G401 (cell line): ENCODE data around the gene PDIA5. TPM values are rescaled to one million over a fixed set of nuclear protein-coding genes. Genes with fewer than 3 reads are reported as not detected.
A peak's percentile ranks its signal among the peaks of the same experiment; 100 is the strongest.

Experiments
- DNase-seq: peaks from one replicate; pipeline ENCODE4 v3.0.0-alpha.2; 2015; ENCODE audit warnings: low spot score
- in situ Hi-C: cut with HindIII; loops from 2 replicates; pipeline ENCODE4 v1.10.0; 2016; ENCODE audit warnings: low sequenced_read_pairs, mixed read lengths
- total RNA-seq: library from RNA; depleted of rRNA; stranded (reverse); fragments of >200 nt; shearing (Covaris generic); gene quantifications from 2 replicates; pipeline ENCODE4 v1.2.3, GENCODE V29; 2014; rRNA removed

Gene PDIA5
- total RNA-seq: 26.0 and 26.4 TPM in 2 replicates

DNA sequence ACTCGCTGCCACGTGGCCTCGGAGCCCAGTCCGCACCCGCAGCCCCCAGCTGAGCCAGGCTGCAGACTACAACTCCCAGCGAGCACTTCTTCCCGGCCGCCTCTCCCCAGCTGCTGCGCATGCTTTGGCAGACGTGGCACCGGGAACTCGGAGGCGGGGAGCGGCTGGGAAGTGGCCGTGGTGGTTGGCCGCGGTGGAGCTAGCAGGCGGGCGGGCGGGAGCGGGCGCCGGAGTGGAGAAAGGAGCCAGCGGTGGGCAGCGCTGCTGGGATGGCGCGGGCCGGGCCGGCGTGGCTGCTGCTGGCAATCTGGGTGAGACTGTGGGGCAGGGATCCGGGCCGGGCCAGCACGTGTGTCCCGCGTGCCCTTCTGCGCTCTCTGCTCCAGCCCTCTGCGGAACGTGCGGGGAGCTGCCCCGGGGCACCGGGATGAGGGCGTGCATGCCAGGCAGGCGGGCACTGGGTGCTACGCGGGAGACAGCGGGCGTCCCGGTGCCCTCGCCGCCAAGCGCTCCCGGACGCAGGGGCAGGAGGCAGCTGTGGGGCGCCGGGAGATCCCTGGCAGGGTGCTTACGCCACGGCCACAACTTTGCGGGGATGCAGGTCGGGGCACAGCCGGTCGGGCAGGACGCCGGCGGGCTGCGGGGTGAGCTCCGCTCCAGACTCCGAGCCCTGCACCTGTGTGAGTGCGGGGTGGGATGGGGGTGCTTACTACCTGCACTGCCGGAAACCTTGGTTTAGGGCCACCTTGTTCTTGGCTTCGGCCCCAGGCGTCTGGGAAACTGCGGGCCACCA, at the start of gene PDIA5:
TSS of gene PDIA5 (plus strand) at position 130 of the 793 bp plus-strand sequence. CDS start at position 270, 140 bp downstream.
- DNase-seq: peak; percentile 88
- in situ Hi-C loops: no loop called here

DNA sequence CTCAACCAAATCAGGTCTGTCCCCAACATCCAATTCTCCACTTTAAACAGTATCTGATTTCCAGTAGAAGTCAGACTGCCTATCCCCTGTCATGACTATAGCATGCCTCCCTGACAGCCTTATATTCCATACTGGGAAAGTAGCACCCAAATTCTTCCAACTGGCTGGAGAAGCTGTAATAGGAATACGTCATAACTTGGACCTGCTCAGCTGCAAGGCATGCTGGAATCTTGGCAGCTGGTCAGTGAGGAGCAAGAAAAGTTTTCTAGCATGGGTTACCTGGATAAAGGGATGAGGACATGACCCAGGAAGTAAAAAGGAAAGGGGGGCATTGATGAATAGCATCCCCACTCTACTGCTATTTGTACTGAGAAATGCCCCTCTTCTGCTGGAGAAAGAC, 48.1 kb upstream of the PDIA5 start:
- DNase-seq: no peak
- in situ Hi-C loops: no loop called here

DNA sequence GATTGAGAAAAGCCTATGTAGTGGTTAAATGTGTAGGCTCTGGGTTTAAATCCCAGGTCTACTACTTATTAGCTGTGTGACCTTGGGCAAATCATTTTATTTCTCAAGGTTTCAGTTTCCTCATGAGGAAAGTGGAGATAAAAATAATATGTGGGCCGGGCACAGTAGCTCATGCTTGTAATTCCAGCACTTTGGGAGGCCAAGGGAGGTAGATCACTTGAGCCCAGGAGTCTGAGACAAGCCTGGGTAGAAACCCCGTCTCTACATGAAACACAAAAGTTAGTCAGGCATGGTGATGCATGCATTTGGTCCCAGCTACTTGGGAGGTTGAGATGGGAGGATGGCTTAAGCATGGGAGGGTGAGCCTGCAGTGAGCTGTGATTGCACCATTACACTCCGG, 47.7 kb upstream of the PDIA5 start:
- DNase-seq: no peak
- in situ Hi-C loops: no loop called here

DNA sequence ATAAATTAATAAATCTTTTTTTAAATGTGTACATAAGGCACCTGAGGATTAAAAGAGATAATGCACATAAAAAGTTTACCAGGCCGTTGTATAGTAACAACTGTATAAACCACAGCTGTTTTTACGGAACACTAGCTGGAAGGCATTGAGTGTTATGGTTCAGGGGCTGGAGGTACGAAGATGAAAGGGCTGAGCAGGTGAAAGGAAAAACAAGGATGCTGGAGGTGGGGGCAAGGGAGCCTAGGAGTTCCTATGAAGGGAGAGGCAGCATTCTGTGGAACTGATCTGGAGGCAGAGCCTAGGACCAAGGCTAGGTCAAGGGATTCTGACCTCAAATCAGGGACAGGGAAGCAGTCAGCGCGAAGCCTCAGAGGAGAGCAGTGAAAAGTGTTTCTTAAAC, 47.2 kb upstream of the PDIA5 start:
- in situ Hi-C loops: no loop called here
- DNase-seq: no peak

DNA sequence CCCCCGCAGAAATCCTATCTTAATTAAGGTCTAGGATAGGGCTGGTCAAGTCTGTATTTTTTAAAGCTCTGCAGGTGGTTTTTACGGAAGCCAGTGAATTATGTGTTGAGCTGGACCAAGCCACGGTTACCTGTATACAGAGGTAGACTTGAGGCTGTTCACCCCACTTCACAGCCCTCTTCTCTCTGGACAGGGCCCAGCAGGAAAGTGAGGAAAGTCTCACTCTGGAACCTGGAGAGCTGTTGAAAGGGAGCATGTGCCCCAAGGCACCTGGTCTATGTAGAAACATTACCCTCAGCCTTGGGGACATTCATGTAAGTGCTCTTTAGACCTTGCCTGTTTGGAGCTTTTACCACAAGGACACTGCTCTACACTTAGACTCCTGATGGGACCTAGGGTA, 46.1 kb upstream of the PDIA5 start:
- no peak for DNase-seq
- in situ Hi-C loops: no loop called here

DNA sequence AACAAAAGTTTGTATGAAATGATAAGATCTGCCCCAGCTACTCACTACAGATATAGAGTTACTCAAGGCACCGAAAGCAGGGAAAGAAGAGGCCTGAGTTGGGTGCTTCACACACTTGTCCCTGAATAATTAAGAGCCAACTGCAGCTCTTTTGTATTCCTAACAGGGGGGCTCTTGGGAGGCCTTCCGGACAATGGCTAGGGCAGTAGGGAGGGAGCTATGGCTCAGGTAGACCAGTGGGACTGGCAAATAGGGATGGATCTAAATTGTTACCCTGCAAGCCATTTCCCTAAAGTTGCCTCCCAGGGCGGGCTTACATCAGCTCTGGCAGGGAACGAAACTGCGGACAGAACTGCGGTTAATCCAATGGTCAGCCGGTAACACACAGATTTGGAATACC, 45.4 kb upstream of the PDIA5 start:
- in situ Hi-C loops: no loop called here
- no peak for DNase-seq

DNA sequence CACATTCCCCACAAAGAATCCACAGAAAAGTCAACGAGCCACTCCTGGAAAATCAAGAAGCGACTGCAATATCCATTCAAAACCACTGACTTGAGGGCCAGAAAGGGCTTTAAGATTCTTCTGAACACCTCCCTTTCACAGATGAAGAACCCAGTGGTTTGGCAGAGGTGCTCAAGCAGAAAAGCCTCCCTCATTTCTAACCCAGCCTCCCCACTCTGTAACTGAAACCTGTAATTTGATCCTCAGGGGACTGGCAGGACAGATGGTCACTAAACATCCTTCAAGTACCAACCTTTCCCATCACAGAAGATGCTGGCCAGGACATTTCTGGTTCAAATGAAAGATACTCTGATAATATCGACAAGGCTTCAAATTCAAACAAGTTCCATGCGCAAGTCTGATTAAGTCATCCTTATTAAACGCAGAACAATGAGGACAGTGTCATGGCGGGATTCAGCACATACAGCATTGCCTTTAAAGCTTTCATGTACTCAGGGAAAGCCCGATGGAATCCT, 44.8 kb upstream of the PDIA5 start:
- DNase-seq: no peak
- in situ Hi-C loops: no loop called here

DNA sequence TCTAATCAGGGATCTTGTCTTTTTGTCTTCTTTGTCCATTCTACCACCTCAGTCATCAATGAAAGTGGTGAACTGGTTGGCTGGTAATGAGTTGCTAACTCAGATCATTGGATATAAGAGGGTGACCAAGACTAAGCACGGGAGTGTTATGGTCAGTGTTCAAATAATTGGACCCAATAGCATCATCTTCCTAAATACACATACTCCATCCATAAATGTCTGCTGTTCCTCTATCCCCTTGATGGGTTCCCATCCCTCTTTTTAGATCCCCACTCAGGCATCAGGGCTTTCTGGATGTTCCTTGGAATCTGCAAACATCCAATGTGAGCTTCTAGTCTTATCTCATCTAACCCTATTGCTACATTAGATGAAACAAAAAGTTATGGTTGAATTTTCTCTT, 42.8 kb upstream of the PDIA5 start:
- DNase-seq: no peak
- in situ Hi-C loops: no loop called here

DNA sequence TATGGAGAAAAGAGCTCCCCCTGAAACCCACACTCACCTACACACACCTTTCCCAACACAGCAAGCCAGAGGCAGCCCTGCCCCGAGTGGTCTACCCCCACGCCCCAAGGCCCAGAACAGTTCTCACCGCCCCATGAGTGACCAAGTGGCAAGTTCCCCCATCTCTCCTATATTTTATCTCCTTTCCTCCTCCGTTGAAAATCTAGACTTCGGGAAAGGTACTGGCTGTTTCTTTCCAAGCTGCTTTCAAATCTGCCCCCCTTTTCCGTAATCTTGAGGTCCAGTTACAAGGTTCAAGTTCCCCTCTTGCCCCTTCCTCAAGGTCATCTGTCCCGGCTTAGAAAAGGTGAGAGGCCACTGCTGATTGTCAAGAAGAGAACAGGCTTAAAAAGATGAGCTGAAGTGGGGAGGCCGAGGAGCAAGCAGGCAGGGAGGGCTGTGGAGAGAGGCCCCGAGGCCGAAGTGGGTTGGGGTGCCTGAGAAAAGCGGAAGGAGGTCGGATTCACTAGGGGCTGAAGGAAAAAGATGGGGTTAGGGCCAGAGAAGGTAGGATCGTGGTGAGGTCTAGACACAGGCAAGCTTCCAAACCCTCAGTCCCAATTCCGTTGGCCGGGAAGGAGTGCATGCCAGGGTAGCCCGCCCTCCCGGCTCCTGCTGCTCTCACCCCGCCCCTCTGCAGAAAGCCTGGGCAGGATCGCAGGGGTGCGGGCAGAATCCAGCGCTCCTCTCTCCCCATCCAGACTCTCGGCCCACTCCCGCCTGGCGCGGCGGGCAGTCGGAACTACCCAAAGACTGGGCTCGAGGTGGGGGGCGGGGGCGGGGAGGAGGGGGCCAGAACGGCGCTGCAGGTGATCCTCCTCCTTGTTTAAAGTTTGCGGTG, 40.9 kb upstream of the PDIA5 start:
- in situ Hi-C loops: no loop called here
- no peak for DNase-seq

DNA sequence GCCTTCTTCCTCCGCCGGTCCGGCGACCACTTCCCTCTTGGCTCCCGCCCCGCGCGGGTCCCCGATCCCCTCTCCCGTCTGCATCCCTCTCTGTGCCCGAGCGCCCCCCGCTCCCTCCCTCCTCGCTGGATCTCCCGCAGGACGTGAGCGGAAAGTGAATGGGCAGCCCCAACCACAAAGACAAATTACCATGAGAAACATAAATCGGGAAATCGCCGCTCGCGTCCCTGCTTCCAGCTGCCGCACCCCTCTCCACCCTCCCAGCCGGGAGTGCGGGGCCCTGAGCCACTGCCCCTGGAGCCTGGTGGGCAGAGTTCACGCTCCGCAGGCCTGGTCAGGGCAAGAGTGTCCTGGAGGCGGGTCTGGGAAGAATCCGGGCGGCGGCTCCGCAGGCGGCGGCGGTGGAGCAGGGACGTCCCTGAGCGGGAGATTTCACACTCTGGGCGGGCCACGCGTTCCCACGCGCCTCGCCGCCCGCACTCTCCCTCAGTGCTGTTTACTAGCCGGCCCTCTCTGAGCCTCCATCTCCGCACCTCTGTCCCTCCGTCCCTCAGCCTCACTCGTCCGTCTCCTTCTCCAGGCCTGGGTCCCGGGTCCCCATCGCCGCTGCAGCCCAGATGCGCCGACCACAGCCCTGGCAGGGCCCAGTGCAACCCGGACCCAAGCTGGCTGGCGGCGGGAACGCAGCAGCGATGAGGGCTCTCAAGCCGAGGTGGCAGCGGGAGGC, 40.1 kb upstream of the PDIA5 start:
- in situ Hi-C loops: no loop called here
- no peak for DNase-seq

DNA sequence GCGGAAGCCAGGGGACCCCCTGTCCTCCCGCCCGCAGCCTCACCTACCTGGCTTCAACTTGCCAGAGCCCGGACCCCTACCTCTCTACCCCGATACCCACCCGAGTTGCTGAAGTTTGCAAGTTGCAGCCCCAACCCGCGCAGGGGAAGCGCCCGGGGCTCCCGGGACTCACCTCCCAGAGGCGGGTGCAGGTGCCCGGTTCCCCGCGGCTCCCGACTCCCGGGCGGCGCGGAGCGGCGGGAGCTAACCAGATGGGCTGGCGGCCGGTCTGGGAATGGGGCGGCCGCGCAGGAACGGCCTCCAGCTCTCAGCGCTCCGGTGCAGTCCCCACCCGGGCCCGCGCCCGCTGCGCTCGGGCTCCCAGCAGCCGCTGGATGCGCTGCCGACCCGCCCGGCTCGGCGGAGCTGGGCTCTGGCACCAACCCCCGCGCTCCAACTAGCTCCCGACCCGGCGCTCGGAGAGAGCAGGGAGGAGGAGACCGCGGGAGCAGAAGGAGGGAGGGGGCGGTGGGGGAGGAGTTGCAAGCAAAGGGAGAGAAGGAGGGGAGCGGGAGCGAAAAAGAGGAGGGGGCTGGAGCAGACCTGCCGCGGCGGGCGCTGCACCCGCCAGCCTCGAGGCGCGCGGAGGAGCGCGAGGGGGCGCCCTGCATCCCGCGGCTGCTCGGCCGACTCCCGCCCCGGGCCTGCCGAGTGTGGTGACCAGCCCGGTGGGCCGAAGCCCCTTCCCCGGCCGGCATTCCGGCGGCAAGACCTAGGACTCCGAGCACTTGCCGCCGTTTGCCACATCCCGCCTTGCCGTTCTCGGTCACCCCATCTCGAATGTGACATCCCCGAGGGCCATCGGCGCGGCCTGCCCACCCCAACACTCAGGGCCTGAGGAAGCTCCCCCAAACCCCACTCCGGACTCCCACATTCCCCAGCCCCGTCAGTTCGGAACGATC, 39.3 kb upstream of the PDIA5 start, which contains the start of gene SEMA5B:
TSS of gene SEMA5B (minus strand) at position 472 of the 941 bp plus-strand sequence. CDS start 66,500 bp downstream, outside the sequence.
- DNase-seq: no peak
- in situ Hi-C loops: no loop called here

DNA sequence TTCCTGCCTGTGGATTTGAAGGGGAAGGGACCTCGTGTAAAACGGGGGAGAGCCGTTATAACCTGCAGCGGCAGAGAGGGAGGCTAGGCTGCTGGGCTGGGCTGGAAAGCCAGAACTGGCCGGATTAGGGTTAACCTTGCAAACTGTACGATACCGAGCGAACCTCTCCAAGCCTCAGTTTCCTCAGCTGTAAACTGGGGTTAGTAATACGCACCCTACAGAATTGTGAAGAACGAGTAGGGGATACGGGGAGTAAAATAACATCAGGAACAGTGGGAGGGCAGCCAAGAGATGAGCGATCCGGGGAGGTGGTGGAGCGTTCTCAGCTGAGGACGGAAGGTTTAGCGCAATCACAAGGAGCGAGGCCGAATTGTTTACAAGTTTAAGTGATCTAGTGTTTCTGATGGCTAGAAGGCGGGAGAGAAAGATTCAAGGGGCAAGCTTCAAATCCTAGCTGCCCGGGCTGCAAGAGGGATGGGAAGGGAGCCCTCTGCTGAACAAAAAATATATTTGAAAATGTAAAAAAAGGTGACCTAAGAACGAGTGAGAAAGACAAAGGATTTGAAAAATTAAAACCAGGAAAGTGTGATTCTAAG, 38.5 kb upstream of the PDIA5 start:
- in situ Hi-C loops: no loop called here
- DNase-seq: peak; percentile 80

DNA sequence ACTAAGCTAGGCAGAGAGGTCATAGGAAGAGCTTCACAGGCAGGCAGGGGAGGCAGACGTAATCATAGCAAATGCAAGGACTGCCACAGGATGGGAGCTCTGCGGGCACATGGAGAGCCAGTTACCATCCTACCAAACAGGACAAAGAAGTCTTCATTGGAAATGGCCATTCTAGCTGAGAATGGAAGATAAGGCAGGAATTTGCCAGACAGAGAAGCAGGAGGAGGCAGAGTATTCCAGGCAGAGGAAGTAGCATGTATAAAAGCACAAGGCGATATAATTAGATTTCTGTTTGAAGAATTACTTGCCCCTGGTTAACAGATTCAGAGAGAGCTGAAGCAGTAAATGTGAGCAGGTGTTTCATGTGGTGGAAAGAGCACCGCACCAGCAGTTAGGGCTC, 35.8 kb upstream of the PDIA5 start:
- in situ Hi-C loops: no loop called here
- DNase-seq: no peak

DNA sequence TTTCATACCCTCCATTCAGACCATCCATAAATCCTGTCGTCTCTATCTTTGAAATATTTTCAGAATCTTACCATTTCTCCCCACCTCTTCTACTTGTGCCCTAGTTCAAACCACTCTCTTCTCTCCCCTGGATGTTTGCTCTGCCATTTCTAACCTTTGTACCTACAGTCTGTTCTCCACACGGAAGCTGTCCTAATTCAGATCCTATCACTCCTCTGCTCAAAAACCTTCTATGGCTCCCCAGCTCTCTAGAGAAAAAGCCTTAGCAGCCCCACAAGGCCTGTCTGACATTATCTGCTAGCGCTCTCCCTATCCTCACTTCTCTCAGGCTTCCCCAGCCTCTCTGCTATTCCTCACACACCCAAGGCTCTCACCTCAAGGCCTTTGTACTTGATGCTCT, 34.8 kb upstream of the PDIA5 start:
- in situ Hi-C loops: no loop called here

DNA sequence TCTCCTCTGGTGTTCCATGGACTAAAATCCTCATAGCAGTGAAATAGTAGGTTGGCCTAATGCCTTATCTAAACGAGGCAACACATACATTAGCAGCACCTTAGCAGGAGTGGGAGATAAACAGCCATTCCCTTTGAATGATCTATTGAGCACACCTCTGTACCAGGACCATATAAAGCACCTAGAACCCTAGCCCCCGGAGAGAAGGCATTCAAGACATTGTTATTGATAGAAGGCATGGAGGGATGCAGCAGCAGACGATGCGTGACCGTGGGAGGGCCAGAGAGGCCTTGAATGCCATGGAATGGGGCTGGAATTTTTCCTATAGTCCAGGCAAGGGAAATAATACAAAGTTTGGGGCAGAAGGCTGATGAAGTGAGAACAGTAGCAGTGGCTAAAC, 32.7 kb upstream of the PDIA5 start:
- no peak for DNase-seq
- in situ Hi-C loops: no loop called here

More for the DNA sequence above, 34.8 kb upstream of the PDIA5 start:
- no peak for DNase-seq

DNA sequence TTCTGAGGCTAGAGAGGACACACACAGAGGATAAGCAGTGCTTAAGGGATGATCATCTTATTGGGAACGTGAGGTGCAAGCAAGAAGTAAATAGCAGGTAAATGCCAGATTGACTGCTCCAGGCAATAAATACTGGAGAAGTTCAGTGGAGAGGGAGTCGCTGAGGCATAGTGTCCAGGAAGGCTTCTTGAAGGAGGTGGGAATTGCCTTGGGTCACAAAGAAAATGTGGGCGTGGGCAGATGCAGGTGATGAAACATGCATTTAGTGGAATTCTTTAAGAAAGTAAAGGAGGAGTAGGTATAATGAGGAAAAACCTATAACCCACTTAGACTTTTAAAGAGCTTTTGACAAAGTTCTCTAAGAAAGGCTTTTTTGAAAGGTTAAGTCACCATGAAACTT, 31.8 kb upstream of the PDIA5 start:
- DNase-seq: no peak
- in situ Hi-C loops: no loop called here

DNA sequence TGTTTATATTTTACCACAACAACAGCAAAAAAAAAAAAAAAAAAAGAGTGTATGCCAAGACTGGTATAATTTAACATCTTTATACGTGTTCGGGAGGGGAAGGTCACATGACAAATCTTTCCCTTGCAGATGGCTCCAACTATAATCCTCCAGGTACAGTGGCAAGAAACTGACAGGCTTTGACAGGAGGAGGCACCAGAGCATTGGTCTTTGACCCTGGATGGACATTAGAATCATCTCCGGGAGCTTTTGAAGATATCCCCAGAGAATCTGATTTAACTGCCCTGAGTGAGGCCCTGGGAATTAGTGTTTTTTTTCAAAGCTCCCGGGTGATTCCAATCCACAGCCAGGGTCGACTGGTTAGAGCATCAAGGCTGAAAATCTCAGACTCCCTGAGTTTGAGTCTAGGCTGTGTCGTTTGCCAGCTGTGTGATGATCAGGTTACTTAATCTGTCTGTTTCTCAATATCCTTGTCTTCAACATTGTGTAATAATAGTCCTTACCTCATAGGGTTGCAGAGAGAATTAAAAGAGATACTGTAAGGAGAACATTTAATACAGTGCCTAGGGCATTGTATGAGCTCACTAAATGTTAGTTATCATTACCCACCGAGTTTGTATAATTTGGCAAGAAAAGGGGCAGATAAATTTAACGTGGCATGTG, 30.3 kb upstream of the PDIA5 start:
- no peak for DNase-seq
- in situ Hi-C loops: no loop called here

DNA sequence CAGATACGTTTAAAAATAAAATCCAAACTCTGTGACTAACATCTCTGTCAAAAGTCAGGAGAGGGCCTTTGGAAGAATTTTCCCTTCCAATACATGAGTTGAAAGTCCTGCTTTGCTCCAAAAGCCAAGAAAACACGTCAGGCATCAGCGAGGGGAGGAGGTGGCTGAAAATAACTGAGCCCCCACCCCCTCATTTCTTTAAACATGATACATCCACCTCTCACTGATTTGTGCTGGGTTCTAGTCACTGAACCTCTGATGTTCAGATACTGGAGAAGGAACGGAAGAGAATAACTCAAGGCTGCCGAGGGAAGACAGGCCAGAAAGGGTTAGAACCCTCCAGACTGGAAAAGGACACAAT, 29.8 kb upstream of the PDIA5 start:
- in situ Hi-C loops: no loop called here
- no peak for DNase-seq
